Tibial nerve (tissue), 4 donors: Measurements from ENCODE around the gene ZCCHC17.

Experiments used
- CTCF ChIP-seq, 5 experiments: fragments of 200-600 bp in 3 of 5; fragments of 450-650 bp in 2 of 5; sonication (generic) in 3 of 5; IDR thresholded peaks; one replicate each; pipeline ENCODE4 v1.5.1; 2016 to 2019; ENCODE audit warnings: antibody characterized with exemption in 5 of 5, mild to moderate bottlenecking in 3 of 5, moderate library complexity in 2 of 5
- EP300 ChIP-seq, 2 donors: sonication (generic); formaldehyde crosslinking; IDR thresholded peaks; one replicate each; pipeline ENCODE4 v1.6.1; 2017; ENCODE audit warnings: antibody characterized with exemption in 2 of 2, mild to moderate bottlenecking in 1 of 2

GRCh38 chr1:31348449-31348848 is 51.6 kb downstream of the ZCCHC17 start:
- TF ChIP-seq CTCF (IDR thresholded peaks at IDR 0.05): no peak
- TF ChIP-seq EP300 (IDR thresholded peaks at IDR 0.05): no peak
